CD14-positive monocyte (primary cell): ENCODE results near the gene PNMA1. TPM values are rescaled to one million over a fixed set of nuclear protein-coding genes. Genes with fewer than 3 reads are reported as not detected.

Source experiments
- DNase-seq, 3 donors: peaks; one replicate each; pipeline ENCODE4 v3.0.0-alpha.2; 2011 to 2022
- H2AFZ ChIP-seq: 2 replicates; pipeline ENCODE4 v1.6.0; 2012; ENCODE audit warnings: mild to moderate bottlenecking, low read depth, low read length, inconsistent platforms; ENCODE audit not compliant: insufficient read depth, poor library complexity, severe bottlenecking
- H3K27ac ChIP-seq, 2 donors: 1 replicate in 1 of 2; 2 replicates in 1 of 2; pipeline ENCODE4 v1.5.1; 2012 to 2013; ENCODE audit warnings: low read length in 2 of 2, control low read depth in 1 of 2, inconsistent platforms in 1 of 2, low read depth in 1 of 2, mild to moderate bottlenecking in 1 of 2
- H3K27me3 ChIP-seq, 2 donors: one replicate each; pipeline versions ENCODE4 v1.6.0 to v1.6.1; 2011 to 2013; ENCODE audit warnings: low read length in 2 of 2; ENCODE audit not compliant: control insufficient read depth in 2 of 2, insufficient read depth in 2 of 2
- H3K36me3 ChIP-seq, 2 donors: replicated peaks in 1 of 2; 1 replicate in 1 of 2; 2 replicates in 1 of 2; pipeline versions ENCODE4 v1.5.1 to v1.6.1; 2012 to 2013; ENCODE audit warnings: low read length in 2 of 2, control low read depth in 1 of 2, inconsistent platforms in 1 of 2, mild to moderate bottlenecking in 1 of 2; ENCODE audit not compliant: insufficient read depth in 2 of 2, control insufficient read depth in 1 of 2
- H3K4me1 ChIP-seq, 2 donors: 1 replicate in 1 of 2; 2 replicates in 1 of 2; pipeline versions ENCODE4 v1.5.1 to v1.6.1; 2012 to 2013; ENCODE audit warnings: low read length in 2 of 2, control low read depth in 1 of 2, inconsistent platforms in 1 of 2, mild to moderate bottlenecking in 1 of 2, moderate library complexity in 1 of 2; ENCODE audit not compliant: insufficient read depth in 2 of 2, control insufficient read depth in 1 of 2
- H3K4me2 ChIP-seq: replicated peaks from 2 replicates; pipeline ENCODE3; 2012; ENCODE audit warnings: low read length, moderate library complexity, mild to moderate bottlenecking; ENCODE audit not compliant: poor library complexity, severe bottlenecking; ENCODE audit errors: extremely low read depth
- H3K4me3 ChIP-seq, 3 experiments: fragments of 200-600 bp in 1 of 3; sonication (generic) in 1 of 3; replicated peaks in 1 of 3; 1 replicate in 2 of 3; 2 replicates in 1 of 3; pipeline ENCODE4 v1.5.1; 2011 to 2013; ENCODE audit warnings: low read length in 3 of 3, mild to moderate bottlenecking in 3 of 3, control low read depth in 2 of 3, low read depth in 2 of 3, inconsistent platforms in 1 of 3, moderate library complexity in 1 of 3
- H3K79me2 ChIP-seq: 2 replicates; pipeline ENCODE4 v1.6.0; 2012; ENCODE audit warnings: mild to moderate bottlenecking, control low read depth, inconsistent platforms, low read length, moderate library complexity; ENCODE audit not compliant: insufficient read depth
- H3K9ac ChIP-seq: 2 replicates; pipeline ENCODE4 v1.6.0; 2017; ENCODE audit warnings: low read length, mild to moderate bottlenecking; ENCODE audit not compliant: insufficient read depth, poor library complexity, severe bottlenecking
- H3K9me3 ChIP-seq, 2 donors: replicated peaks in 1 of 2; 1 replicate in 1 of 2; 2 replicates in 1 of 2; pipeline versions ENCODE4 v1.5.1 to v1.6.1; 2012 to 2013; ENCODE audit warnings: low read length in 2 of 2, control low read depth in 1 of 2; ENCODE audit not compliant: control insufficient read depth in 1 of 2, insufficient read depth in 1 of 2
- H4K20me1 ChIP-seq: 2 replicates; pipeline ENCODE4 v1.6.0; 2012; ENCODE audit warnings: mild to moderate bottlenecking, low read length, control low read depth, moderate library complexity; ENCODE audit not compliant: insufficient read depth
- H3K27ac Mint-ChIP-seq, 7 donors: one replicate each; pipeline ENCODE4 v1.8.0; 2020; ENCODE audit warnings: mild to moderate bottlenecking in 7 of 7, mixed read lengths in 7 of 7, moderate library complexity in 6 of 7, inconsistent platforms in 2 of 7
- H3K27me3 Mint-ChIP-seq, 3 donors: one replicate each; pipeline ENCODE4 v1.8.0; 2021 to 2022; ENCODE audit warnings: low read depth in 3 of 3, mild to moderate bottlenecking in 3 of 3, mixed read lengths in 3 of 3, moderate library complexity in 3 of 3, inconsistent platforms in 1 of 3
- H3K36me3 Mint-ChIP-seq, 2 donors: one replicate each; pipeline ENCODE4 v1.8.0; 2020; ENCODE audit warnings: mixed read lengths in 2 of 2, inconsistent platforms in 1 of 2, mild to moderate bottlenecking in 1 of 2
- H3K4me1 Mint-ChIP-seq: one replicate; pipeline ENCODE4 v1.8.0; 2020; ENCODE audit warnings: mild to moderate bottlenecking, mixed read lengths
- H3K4me3 Mint-ChIP-seq, 2 donors: one replicate each; pipeline ENCODE4 v1.8.0; 2020; ENCODE audit warnings: mild to moderate bottlenecking in 2 of 2, mixed read lengths in 2 of 2, moderate library complexity in 1 of 2
- H3K9me3 Mint-ChIP-seq, 7 donors: one replicate each; pipeline ENCODE4 v1.8.0; 2020 to 2022; ENCODE audit warnings: mixed read lengths in 7 of 7, mild to moderate bottlenecking in 6 of 7, moderate library complexity in 6 of 7, inconsistent platforms in 2 of 7
- WGBS: methylation state at CpG from one replicate; pipeline ENCODE4 v1.1.5; 2013; ENCODE audit warnings: missing lambda C conversion rate; ENCODE audit not compliant: insufficient coverage; 5-methylcytosine and 5-hydroxymethylcytosine counted together
- intact Hi-C, 2 donors: fragments of 100-400 bp; cut with micrococcal nuclease; formaldehyde crosslinking; loops; one replicate each; pipeline versions ENCODE4 v1.15.0 to v1.15.1; 2023
- polyA plus RNA-seq, 3 donors: library from polyadenylated mRNA; depleted of rRNA in 1 of 3; unstranded in 2 of 3; stranded (reverse) in 1 of 3; fragments of 300-500 nt in 2 of 3; fragments of >200 nt in 1 of 3; fragmentation: Illumina TruSeq in 2 of 3; gene quantifications; 1 replicate in 2 of 3; 2 replicates in 1 of 3; pipeline ENCODE4 v1.2.3, GENCODE V29; 2012 to 2021
- TF ChIP-seq, protein P1 (sequence below): fragments of 200-600 bp; IDR thresholded peaks from one replicate; pipeline ENCODE4 v1.8.0; 2022; ENCODE audit warnings: antibody characterized with exemption, mild to moderate bottlenecking

PNMA1 gene
- polyA plus RNA-seq, 3 donors, result 2.4 to 6.4 (median 4.4) TPM

DNA sequence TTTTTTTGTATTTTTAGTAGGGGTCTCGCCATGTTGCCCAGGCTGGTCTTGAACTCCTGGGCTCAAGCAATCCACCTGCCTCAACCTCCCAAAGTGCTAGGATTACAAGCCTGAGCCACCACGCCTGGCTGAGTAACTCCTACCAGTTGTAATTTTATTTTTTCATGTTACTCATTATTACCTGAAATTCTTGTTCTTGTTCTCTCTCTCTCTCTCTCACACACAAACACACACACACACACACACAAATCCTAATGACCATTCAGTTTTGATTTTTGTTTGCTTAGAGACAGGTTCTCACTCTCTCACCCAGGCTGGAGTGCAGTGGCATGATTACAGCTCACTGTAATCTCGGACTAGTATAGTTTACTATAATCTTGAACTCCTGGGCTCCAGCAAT, 39.2 kb downstream of the PNMA1 start:
- Mint-ChIP-seq H3K27me3 (no peaks in the 10 kb centered on the region), H3K4me3 (no peak overlapping the region), H3K9me3 (no peaks in the 10 kb centered on the region), H3K36me3 (no peaks in the 10 kb centered on the region), H3K4me1 (no peaks in the 10 kb centered on the region), H3K27ac (peak overlapping the region in 1 of 7 donors; percentile 53)
- 90% methylated on average over 2 of the region's 3 CpGs for WGBS
- no peak overlapping the region for H3K27ac ChIP-seq
- no peaks in the 10 kb centered on the region for H3K36me3 ChIP-seq
- intact Hi-C loops, result no loop called here
- no peak overlapping the region for H3K9ac ChIP-seq
- H3K27me3 ChIP-seq, result no peaks in the 10 kb centered on the region
- no peak for DNase-seq
- H4K20me1 ChIP-seq, result no peaks in the 10 kb centered on the region
- no peak overlapping the region for H3K4me2 ChIP-seq
- TF ChIP-seq, protein P1, sequence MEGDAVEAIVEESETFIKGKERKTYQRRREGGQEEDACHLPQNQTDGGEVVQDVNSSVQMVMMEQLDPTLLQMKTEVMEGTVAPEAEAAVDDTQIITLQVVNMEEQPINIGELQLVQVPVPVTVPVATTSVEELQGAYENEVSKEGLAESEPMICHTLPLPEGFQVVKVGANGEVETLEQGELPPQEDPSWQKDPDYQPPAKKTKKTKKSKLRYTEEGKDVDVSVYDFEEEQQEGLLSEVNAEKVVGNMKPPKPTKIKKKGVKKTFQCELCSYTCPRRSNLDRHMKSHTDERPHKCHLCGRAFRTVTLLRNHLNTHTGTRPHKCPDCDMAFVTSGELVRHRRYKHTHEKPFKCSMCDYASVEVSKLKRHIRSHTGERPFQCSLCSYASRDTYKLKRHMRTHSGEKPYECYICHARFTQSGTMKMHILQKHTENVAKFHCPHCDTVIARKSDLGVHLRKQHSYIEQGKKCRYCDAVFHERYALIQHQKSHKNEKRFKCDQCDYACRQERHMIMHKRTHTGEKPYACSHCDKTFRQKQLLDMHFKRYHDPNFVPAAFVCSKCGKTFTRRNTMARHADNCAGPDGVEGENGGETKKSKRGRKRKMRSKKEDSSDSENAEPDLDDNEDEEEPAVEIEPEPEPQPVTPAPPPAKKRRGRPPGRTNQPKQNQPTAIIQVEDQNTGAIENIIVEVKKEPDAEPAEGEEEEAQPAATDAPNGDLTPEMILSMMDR, result no peak
- no peaks in the 10 kb centered on the region for H3K79me2 ChIP-seq
- H3K4me1 ChIP-seq, result no peaks in the 10 kb centered on the region
- H3K9me3 ChIP-seq, result no peaks in the 10 kb centered on the region
- H3K4me3 ChIP-seq, result no peak overlapping the region
- no peak overlapping the region for H2AFZ ChIP-seq

DNA sequence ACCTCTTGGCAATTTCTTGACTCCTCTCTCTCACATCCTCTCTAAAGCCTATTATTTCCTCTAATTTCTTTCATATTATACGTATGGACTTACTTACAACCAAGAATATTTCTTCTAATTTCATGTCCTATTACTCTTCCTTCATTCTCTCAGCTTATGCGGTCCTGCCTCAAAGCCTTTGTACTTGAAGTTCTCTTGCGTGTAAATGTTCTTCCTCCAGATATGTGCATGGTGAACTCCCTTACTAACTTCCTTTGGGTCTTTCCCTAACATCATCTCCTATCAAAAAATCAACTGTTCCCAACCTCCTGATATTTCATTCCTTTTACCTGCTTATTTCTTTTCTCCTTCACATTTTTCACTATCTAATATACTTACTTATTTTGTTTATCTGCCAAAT, 46.3 kb downstream of the PNMA1 start:
- H3K9ac ChIP-seq, result no peak overlapping the region
- Mint-ChIP-seq H3K27ac (no peak overlapping the region), H3K9me3 (no peaks in the 10 kb centered on the region), H3K36me3 (no peaks in the 10 kb centered on the region), H3K4me3 (no peak overlapping the region), H3K27me3 (no peaks in the 10 kb centered on the region), H3K4me1 (no peaks in the 10 kb centered on the region)
- no peaks in the 10 kb centered on the region for H4K20me1 ChIP-seq
- H3K9me3 ChIP-seq, result no peaks in the 10 kb centered on the region
- intact Hi-C loops, result no loop called here
- no peak overlapping the region for H3K4me2 ChIP-seq
- DNase-seq, result no peak
- H3K27me3 ChIP-seq, result no peaks in the 10 kb centered on the region
- TF ChIP-seq, protein P1, result no peak
- no peaks in the 10 kb centered on the region for H3K4me1 ChIP-seq
- no peak overlapping the region for H3K4me3 ChIP-seq
- H3K36me3 ChIP-seq, result no peaks in the 10 kb centered on the region
- WGBS, result 93% methylated on average over 3 of the region's 3 CpGs
- H3K27ac ChIP-seq, result no peak overlapping the region
- H3K79me2 ChIP-seq, result no peaks in the 10 kb centered on the region
- no peak overlapping the region for H2AFZ ChIP-seq
